IMR-90 (cell line): Measurements from ENCODE around the gene SPACA6. TPM values are rescaled to one million over a fixed set of nuclear protein-coding genes. Genes with fewer than 3 reads are reported as not detected.

Source experiments
- ATAC-seq: fragments of 200-7000 bp; cut with Tn5 transposase; 2 replicates; pipeline ENCODE4 v1.9.1; 2020; ENCODE audit warnings: low read depth, mild to moderate bottlenecking, moderate library complexity
- BruUV-seq: library from RNA; stranded (reverse); fragments of 400-500 nt; replicated peaks from 2 replicates; lab custom pipeline; 2021; lab: Mats Ljungman, UMichigan
- CTCF ChIA-PET: fragments of 300-600 bp; formaldehyde crosslinking; extraction: SDS; loops from one replicate; lab custom pipeline; 2021; ENCODE audit warnings: antibody characterized with exemption; lab: Yijun Ruan, JAX
- POLR2A ChIA-PET: fragments of 300-600 bp; sonication (Branson Sonifier 250); formaldehyde crosslinking; loops from one replicate; lab custom pipeline; 2022; ENCODE audit warnings: antibody characterized with exemption; ENCODE audit not compliant: unreplicated experiment; lab: Charles Lee
- DNase-seq: peaks from one replicate; pipeline ENCODE4 v3.0.0; 2013
- H2AFZ ChIP-seq: replicated peaks from 2 replicates; pipeline ENCODE3; 2013; ENCODE audit warnings: low read length, mild to moderate bottlenecking; ENCODE audit not compliant: poor library complexity
- H2AK5ac ChIP-seq: 2 replicates; pipeline ENCODE4 v1.6.1; 2013; ENCODE audit warnings: low read depth, low read length, inconsistent platforms
- H2AK9ac ChIP-seq: replicated peaks from 2 replicates; pipeline ENCODE3; 2013; ENCODE audit warnings: mild to moderate bottlenecking, low read depth, low read length, moderate library complexity; ENCODE audit not compliant: poor library complexity
- H2BK120ac ChIP-seq: 2 replicates; pipeline ENCODE4 v1.6.1; 2013; ENCODE audit warnings: low read depth, low read length, inconsistent platforms
- H2BK15ac ChIP-seq: 3 replicates; pipeline ENCODE4 v1.6.1; 2013; ENCODE audit warnings: low read depth, low read length, inconsistent platforms
- H2BK20ac ChIP-seq: 2 replicates; pipeline ENCODE4 v1.6.1; 2013; ENCODE audit warnings: low read depth, mild to moderate bottlenecking, inconsistent platforms, low read length, moderate library complexity
- H2BK5ac ChIP-seq: 2 replicates; pipeline ENCODE4 v1.6.1; 2013; ENCODE audit warnings: mild to moderate bottlenecking, low read depth, low read length, inconsistent platforms; ENCODE audit not compliant: poor library complexity, severe bottlenecking
- H3K14ac ChIP-seq: replicated peaks from 2 replicates; pipeline ENCODE4 v1.6.1; 2013; ENCODE audit warnings: low read depth, low read length, inconsistent platforms
- H3K18ac ChIP-seq: 2 replicates; pipeline ENCODE4 v1.6.1; 2013; ENCODE audit warnings: low read depth, low read length, control low read depth
- H3K23ac ChIP-seq: 2 replicates; pipeline ENCODE4 v1.6.1; 2013; ENCODE audit warnings: low read depth, low read length, inconsistent platforms
- H3K27ac ChIP-seq: 2 replicates; pipeline ENCODE4 v1.5.1; 2013; ENCODE audit warnings: mild to moderate bottlenecking, control low read depth, low read length; ENCODE audit not compliant: insufficient read depth
- H3K27me3 ChIP-seq: 2 replicates; pipeline ENCODE4 v1.6.1; 2013; ENCODE audit warnings: low read length; ENCODE audit not compliant: control insufficient read depth, insufficient read depth
- H3K36me3 ChIP-seq: 2 replicates; pipeline ENCODE4 v1.6.1; 2013; ENCODE audit warnings: low read length, mixed read lengths; ENCODE audit not compliant: control insufficient read depth, insufficient read depth
- H3K4ac ChIP-seq: 2 replicates; pipeline ENCODE4 v1.6.1; 2013; ENCODE audit warnings: low read depth, low read length, inconsistent platforms
- H3K4me1 ChIP-seq: 2 replicates; pipeline ENCODE4 v1.6.1; 2013; ENCODE audit warnings: low read length, mixed read lengths; ENCODE audit not compliant: control insufficient read depth, insufficient read depth
- H3K4me2 ChIP-seq: 2 replicates; pipeline ENCODE4 v1.6.1; 2013; ENCODE audit warnings: low read depth, mild to moderate bottlenecking, control low read depth, low read length, moderate library complexity
- H3K4me3 ChIP-seq: 2 replicates; pipeline ENCODE4 v1.5.1; 2013; ENCODE audit warnings: low read depth, mild to moderate bottlenecking, control low read depth, low read length, moderate library complexity; ENCODE audit not compliant: insufficient read depth
- H3K56ac ChIP-seq: 2 replicates; pipeline ENCODE4 v1.6.1; 2013; ENCODE audit warnings: low read length, inconsistent platforms; ENCODE audit not compliant: insufficient read depth; ENCODE audit errors: extremely low read depth
- H3K79me1 ChIP-seq, 2 experiments: 2 replicates each; pipeline ENCODE4 v1.6.1; 2013; ENCODE audit warnings: low read length in 2 of 2, inconsistent platforms in 1 of 2, low read depth in 1 of 2
- H3K9ac ChIP-seq: 2 replicates; pipeline ENCODE4 v1.6.1; 2013; ENCODE audit warnings: low read depth, low read length, control low read depth
- H3K9me1 ChIP-seq: 2 replicates; pipeline ENCODE4 v1.6.1; 2013; ENCODE audit warnings: low read length, inconsistent platforms; ENCODE audit not compliant: insufficient read depth
- H3K9me3 ChIP-seq: 2 replicates; pipeline ENCODE4 v1.6.1; 2013; ENCODE audit warnings: low read length; ENCODE audit not compliant: control insufficient read depth, insufficient read depth
- H4K20me1 ChIP-seq: 2 replicates; pipeline ENCODE4 v1.6.1; 2013; ENCODE audit warnings: low read length, inconsistent platforms; ENCODE audit not compliant: insufficient read depth
- H4K5ac ChIP-seq: 2 replicates; pipeline ENCODE4 v1.6.1; 2013; ENCODE audit warnings: mild to moderate bottlenecking, low read depth, low read length, control low read depth
- H4K8ac ChIP-seq, 2 experiments: 2 replicates each; pipeline ENCODE4 v1.6.1; 2013; ENCODE audit warnings: low read depth in 2 of 2, low read length in 2 of 2, control low read depth in 1 of 2, inconsistent platforms in 1 of 2
- H4K91ac ChIP-seq: 2 replicates; pipeline ENCODE4 v1.6.1; 2013; ENCODE audit warnings: low read depth, low read length, inconsistent platforms; ENCODE audit not compliant: insufficient read depth
- ELK1 ChIP-seq: fragments of 150-350 bp; IDR thresholded peaks from 2 replicates; pipeline ENCODE4 v1.6.1; 2016; ENCODE audit warnings: low read depth, mild to moderate bottlenecking, low read length, moderate library complexity, borderline replicate concordance
- RCOR1 ChIP-seq: IDR thresholded peaks from 2 replicates; pipeline ENCODE4 v1.6.1; 2012; ENCODE audit warnings: mild to moderate bottlenecking, low read length, improper control_type of control experiment; ENCODE audit not compliant: insufficient replicate concordance
- SMC3 ChIP-seq: fragments of 150-350 bp; IDR thresholded peaks from 2 replicates; pipeline ENCODE4 v1.6.1; 2016; ENCODE audit warnings: low read depth, mild to moderate bottlenecking, antibody characterized with exemption, low read length, moderate library complexity
- WGBS, 2 experiments: methylation state at CpG; one replicate each; pipeline versions ENCODE4 v1.1.5 to v1.1.7; 2013; ENCODE audit warnings: missing lambda C conversion rate in 2 of 2; ENCODE audit not compliant: insufficient read length in 1 of 2; ENCODE audit errors: extremely low coverage in 2 of 2; 5-methylcytosine and 5-hydroxymethylcytosine counted together
- dilution Hi-C: fragments of 300-500 bp; cut with HindIII; formaldehyde crosslinking; loops from one replicate; pipeline ENCODE4 v1.14.3; 2018; ENCODE audit warnings: low sequenced_read_pairs; ENCODE audit not compliant: unreplicated experiment
- in situ Hi-C: fragments of 300-500 bp; cut with MboI; formaldehyde crosslinking; loops from 3 replicates; pipeline ENCODE4 v1.14.3; 2019; ENCODE audit warnings: low sequenced_read_pairs, inconsistent platforms, mixed read lengths
- intact Hi-C: fragments of 100-400 bp; cut with micrococcal nuclease; formaldehyde crosslinking; loops from 2 replicates; pipeline ENCODE4 v1.10.0; 2022
- polyA plus RNA-seq, 3 experiments: library from polyadenylated mRNA; depleted of rRNA; stranded (reverse); fragments of >200 nt; gene quantifications; 2 replicates each; pipeline ENCODE4 v1.2.3, GENCODE V29; 2012; ENCODE audit warnings: low replicate concordance in 1 of 3
- total RNA-seq: library from RNA; depleted of rRNA; stranded (reverse); fragments of >200 nt; gene quantifications from 2 replicates; pipeline ENCODE4 v1.2.3, GENCODE V29; 2012
- TF ChIP-seq, protein P1 (sequence below): conservative IDR thresholded peaks from 2 replicates; pipeline ENCODE4 v1.5.1; 2012; ENCODE audit warnings: mild to moderate bottlenecking, low read depth, low read length, improper control_type of control experiment

The SPACA6 gene
- total and polyA plus RNA-seq, 2 of the 4 experiments (the other 2 are of a cell fraction) = 1.3 to 13.6 TPM

GRCh38 chr19:51695088-51695487, 2.0 kb downstream of the SPACA6 start:
- no peak overlapping the region for H3K4me3 ChIP-seq
- DNase-seq (no peak), ATAC-seq (no peak)
- CTCF ChIA-PET = no interaction called here
- H3K79me1 ChIP-seq = peaks cover 35 to 81% of the 10 kb centered on the region in 2 experiments
- H2BK15ac ChIP-seq = no peak overlapping the region
- no peak for TF ChIP-seq SMC3
- no peak for TF ChIP-seq RCOR1
- TF ChIP-seq, protein P1, sequence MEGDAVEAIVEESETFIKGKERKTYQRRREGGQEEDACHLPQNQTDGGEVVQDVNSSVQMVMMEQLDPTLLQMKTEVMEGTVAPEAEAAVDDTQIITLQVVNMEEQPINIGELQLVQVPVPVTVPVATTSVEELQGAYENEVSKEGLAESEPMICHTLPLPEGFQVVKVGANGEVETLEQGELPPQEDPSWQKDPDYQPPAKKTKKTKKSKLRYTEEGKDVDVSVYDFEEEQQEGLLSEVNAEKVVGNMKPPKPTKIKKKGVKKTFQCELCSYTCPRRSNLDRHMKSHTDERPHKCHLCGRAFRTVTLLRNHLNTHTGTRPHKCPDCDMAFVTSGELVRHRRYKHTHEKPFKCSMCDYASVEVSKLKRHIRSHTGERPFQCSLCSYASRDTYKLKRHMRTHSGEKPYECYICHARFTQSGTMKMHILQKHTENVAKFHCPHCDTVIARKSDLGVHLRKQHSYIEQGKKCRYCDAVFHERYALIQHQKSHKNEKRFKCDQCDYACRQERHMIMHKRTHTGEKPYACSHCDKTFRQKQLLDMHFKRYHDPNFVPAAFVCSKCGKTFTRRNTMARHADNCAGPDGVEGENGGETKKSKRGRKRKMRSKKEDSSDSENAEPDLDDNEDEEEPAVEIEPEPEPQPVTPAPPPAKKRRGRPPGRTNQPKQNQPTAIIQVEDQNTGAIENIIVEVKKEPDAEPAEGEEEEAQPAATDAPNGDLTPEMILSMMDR = no peak
- TF ChIP-seq ELK1 = no peak
- H2AK5ac ChIP-seq = no peak overlapping the region
- H3K14ac ChIP-seq = no peak overlapping the region
- H2BK120ac ChIP-seq = no peak overlapping the region
- H3K4me1 ChIP-seq = peaks cover 9% of the 10 kb centered on the region
- intact Hi-C loops (no loop called here), in situ Hi-C loops (no loop called here), dilution Hi-C loops (no loop called here)
- no peak overlapping the region for H3K23ac ChIP-seq
- peaks cover 65% of the 10 kb centered on the region for H3K36me3 ChIP-seq
- H2AFZ ChIP-seq = no peak overlapping the region
- no CpG with 5 or more reads among the region's 9 CpGs for WGBS, 2 experiments
- no peak overlapping the region for H3K9ac ChIP-seq
- no peak overlapping the region for H2BK20ac ChIP-seq
- POLR2A ChIA-PET = no interaction called here
- H4K91ac ChIP-seq = no peak overlapping the region
- H2AK9ac ChIP-seq = no peak overlapping the region
- H3K27me3 ChIP-seq = no peaks in the 10 kb centered on the region
- H3K56ac ChIP-seq = no peak overlapping the region
- H3K4ac ChIP-seq = no peak overlapping the region
- H3K9me3 ChIP-seq = no peaks in the 10 kb centered on the region
- H4K5ac ChIP-seq = no peak overlapping the region
- no peak overlapping the region for H2BK5ac ChIP-seq
- no peak overlapping the region for H4K8ac ChIP-seq
- H4K20me1 ChIP-seq = peaks cover 88% of the 10 kb centered on the region
- H3K4me2 ChIP-seq = no peak overlapping the region
- no peak overlapping the region for H3K27ac ChIP-seq
- BruUV-seq = no TSS peak
- H3K9me1 ChIP-seq = peaks cover 19% of the 10 kb centered on the region
- H3K18ac ChIP-seq = no peak overlapping the region
